ENCODE results near the gene CPA3.

The CPA3 gene

DNA sequence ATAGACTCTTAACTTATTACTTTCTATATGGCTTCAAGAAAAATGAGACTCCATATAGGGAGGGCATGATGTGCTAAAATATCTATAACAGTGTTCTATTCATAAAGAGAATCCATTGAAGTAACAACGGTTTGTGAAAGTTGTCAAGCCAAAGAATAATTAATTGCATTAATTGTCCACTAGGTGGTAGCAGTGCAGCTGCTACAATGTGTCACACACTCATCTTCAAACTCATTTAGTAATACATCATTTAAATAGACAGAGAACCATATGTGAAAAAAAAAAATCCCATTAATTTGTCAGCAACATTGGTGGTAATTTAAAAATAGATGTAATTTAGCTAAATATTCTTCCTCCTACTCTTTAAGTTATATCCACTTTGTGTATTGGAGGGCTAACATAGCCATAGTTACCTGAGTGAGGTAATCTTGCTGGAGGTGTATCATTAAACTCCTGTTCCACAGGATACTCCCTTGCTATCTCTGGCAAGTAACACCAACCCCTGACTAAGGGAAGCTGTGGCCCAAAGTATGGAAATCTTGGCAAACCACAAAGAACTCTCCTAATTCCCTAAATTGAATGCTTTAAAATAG, 3.7 kb upstream of the CPA3 start:
- DNase-seq: peak in 1 of 5 donors; percentile 21

- no peak for DNase-seq
Measured at GRCh38 chr3:148863297-148863696, 1.8 kb upstream of the CPA3 start.

DNA sequence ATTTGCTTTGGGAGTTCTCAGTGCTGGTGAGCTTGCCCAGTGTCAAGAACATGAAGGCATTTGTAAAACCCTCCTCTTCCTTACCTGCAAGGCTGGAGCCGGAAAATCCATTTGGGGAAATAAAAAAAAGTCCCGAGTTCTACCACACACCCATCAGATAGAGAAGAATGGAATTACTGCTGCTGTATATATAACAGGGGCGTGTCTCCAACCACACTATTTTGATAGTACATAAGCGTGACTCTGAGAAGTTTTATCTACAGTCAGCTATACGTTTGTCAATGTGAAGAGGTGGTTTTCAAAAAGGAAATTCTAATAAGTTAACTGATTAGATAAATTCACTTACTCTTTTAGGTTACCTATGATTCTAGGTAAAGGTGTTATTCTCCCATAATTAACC, 1.3 kb upstream of the CPA3 start:
- DNase-seq: no peak

DNA sequence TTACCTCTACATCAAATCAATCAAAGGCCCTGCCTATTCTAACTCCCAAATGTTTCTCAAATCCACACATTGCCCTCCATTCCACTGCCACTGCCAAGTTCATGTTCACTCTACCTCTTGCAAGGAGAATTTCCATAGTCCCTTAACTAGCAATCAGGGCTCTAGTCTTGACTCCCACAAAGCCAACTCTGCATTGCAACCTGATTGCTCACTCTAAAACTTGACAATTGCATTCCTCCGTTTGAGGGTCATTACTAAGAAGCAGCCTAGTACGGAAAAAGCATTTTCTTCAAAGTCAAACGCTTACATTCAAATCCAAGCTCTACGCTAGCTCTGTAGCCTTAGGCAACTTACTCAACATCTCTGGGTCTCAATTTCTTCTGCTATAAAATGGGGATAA, 1.2 kb downstream of the CPA3 start:
- no peak for DNase-seq

DNA sequence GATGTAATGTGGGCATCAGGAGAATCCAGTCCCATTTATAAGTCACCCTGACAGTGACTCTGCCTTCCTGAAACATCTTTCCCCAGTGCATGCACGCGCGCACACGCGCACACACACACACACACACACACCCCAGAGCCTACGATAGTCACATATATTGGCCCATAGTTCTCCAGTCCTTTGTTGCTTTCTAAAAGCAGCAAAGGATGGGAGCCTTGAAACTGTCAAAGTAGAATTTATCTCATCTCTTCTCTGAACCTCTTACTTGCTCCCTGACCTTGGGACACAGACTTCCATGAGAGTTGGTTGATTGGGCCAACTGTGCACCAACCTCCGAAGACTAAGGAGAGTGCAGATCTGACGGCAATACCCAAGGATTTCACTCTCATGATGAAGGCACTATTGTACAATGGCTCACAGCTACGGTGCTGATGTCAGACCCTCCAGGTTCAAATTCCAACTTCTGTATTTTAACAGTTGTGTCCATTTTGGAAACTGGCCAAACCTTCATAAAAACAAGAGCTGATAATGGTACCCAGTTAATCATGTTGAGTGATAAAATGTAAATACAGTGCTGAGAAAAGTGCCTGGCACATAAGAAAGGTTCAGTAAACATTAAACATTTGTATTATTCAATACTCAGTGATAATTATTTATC, 8.3 kb downstream of the CPA3 start:
- no peak for DNase-seq

DNA sequence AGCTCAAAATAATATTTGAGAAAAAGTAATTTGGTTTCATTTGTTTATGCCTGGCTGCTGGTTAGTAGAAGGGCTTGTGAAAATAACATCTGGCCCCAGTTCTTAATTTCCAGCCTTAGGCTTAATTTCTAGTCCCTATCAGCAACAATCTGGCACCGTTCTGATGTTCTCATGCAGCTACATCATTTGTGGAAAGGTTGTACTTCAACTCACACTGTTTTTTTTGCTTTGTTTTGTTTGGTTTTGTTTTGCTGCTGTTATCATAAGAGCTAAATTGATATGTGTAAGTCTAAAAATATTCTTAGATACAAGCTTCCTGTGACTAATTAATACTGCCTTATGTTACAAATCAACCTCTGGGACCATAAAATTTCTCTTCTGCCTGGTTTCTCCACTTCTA, 8.9 kb downstream of the CPA3 start:
- no peak for DNase-seq

GRCh38 chr3:148878095-148878494, 13.0 kb downstream of the CPA3 start:
- no peak for DNase-seq

- DNase-seq: no peak
Measured at GRCh38 chr3:148879256-148879655, 14.2 kb downstream of the CPA3 start.

DNA sequence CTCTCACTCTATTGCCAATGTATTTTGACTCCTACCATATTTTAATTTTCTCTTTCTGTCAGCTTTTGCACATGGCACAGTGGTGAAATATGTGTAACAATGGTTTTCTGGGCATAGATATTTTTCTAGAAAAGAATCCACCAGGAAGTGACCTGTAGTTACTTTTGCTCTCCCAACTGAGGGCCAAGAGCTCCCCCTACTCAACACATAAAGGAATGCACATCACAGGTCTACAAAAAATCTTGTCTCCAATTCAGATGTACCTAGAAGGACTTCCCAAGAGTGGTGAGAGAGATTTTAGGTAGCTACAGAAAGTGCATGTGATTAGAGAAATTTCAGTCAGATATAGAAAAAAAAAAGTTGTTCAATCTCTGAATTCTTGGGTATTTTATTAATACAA, 15.6 kb downstream of the CPA3 start:
- DNase-seq: no peak

- no peak for DNase-seq
Measured at GRCh38 chr3:148881286-148881685, 16.2 kb downstream of the CPA3 start.

DNA sequence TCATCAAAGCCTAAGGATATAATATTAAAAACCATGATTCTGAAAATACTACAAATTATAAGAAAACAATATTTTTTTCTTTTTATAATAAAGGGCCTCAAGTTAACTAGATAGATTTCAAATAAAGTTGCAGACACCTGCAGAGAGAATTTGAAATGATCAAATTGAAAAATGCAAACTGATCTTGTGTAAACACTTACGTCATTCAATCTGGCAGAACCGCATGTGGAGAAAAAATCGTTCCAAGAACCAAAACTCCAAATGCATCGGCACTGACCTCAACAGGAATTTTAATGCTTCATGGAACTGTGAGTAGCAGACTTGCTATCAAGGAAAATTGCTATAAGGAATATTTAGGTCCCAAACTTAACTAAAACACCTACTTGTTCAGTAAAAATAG, 17.2 kb downstream of the CPA3 start:
- no peak for DNase-seq

GRCh38 chr3:148883163-148883562, 18.1 kb downstream of the CPA3 start:
- DNase-seq: no peak

GRCh38 chr3:148884261-148884660, 19.2 kb downstream of the CPA3 start:
- no peak for DNase-seq

DNA sequence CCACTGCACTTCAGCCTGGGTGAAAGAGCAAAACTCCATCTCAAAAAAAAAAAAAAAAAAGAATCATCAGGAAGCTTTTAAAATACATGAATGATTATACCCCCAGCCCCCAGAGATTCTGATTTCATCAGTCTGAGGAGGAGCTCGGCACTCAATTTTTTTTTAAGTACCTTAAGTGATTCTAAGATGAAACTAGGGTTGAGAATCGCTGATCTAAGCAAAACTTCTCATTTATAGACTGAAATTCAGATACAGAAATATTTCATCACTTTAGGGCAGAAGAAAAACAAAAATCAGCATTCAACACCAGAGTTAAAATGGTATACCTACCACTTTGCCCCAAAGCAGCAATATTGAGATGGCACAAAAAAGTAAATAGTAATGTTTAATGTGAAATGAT, 24.7 kb downstream of the CPA3 start:
- DNase-seq: no peak

DNA sequence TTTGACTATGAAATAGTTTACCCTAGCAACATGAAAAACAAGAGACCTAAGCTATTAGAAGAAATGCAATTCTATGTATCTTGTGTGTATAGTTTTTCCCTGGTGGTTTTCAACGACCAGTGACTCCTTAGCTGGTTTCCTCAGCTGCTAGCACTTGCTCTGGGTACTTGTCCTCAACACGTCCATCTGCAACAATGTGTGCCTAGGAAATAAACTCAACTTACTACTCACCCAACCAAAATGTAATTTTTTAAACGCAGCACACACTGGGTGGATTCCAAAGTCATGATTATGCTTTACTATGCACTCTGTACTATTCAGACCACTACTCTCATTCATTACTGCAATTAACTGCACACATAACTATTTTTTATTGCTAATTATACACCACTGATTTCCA, 31.0 kb downstream of the CPA3 start:
- DNase-seq: no peak

- no peak for DNase-seq
Measured at GRCh38 chr3:148901987-148902791, 37.1 kb downstream of the CPA3 start.

DNA sequence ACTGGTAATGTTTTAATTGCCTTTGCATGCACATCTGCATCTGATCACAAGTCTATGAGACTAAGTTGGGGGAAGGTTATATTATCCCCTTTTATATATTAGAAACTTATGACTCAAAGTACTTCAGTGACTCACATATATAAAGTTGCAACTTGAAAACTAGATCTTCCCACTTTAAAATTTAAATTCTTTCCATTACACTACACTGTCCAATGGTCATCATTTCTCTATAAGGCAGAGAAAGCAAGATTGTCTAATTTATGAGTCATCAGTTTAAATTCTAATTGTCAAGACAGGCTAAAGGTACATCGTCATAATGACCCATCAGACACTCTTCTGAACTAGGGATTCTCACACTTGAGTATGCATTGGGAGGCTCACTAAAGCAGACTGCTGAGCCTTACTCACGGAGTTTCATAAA, 37.9 kb downstream of the CPA3 start:
- DNase-seq: no peak

DNA sequence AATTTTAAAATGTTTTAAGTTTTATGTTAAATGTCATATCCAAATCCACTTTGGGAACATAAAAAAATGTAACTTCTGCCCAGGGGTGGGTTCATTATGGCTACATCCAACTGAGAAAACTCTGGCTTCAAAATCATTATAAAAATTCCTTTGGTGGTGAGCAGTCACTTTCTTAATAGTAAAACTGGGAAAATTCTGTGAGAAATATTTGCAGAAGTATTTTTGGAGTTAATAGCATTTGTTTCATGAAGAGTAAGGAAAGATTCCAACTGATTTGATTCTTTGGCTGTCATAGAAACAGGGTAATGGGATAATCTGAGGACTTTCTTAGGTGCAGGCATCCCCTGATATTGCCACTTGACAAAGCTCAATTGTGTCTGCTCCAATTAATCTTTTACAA, 38.8 kb downstream of the CPA3 start:
- no peak for DNase-seq

GRCh38 chr3:148906667-148907066, 41.6 kb downstream of the CPA3 start:
- no peak for DNase-seq

GRCh38 chr3:148911173-148911572, 46.1 kb downstream of the CPA3 start:
- DNase-seq: no peak

- DNase-seq: no peak
Measured at GRCh38 chr3:148911592-148911991, 46.5 kb downstream of the CPA3 start.

- no peak for DNase-seq
Measured at GRCh38 chr3:148914936-148915690, 50.0 kb downstream of the CPA3 start.

DNA sequence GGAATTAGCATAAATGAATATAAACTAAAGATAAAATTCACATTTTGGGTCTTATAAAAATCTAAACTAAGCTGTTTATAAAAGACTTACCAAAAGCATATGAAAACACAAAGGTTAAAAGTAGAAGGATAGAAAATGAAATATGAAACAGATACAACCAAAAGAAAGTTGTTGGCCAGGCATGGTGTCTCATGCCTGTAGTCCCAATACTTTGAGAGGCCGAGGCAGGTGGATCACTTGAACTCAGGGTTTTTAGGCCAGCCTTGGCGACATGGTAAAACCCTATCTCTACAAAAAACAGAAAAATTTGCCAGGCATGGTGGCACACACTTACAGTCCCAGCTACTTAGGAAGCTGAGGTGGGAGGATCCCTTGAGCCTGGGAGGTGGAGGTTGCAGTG, 51.0 kb downstream of the CPA3 start:
- DNase-seq: no peak
